ENCODE results near the gene SART3.

GRCh38 chr12:108519558-108519957, 41.4 kb downstream of the SART3 start:
- no peak for TF ChIP-seq POLR2A (IDR thresholded peaks at IDR 0.05)
- no peak for TF ChIP-seq CTCF (IDR thresholded peaks at IDR 0.05 in 8 of 11, conservative IDR thresholded peaks at IDR 0.05 in 3 of 11)
- no peak for TF ChIP-seq POLR2AphosphoS5 (IDR thresholded peaks at IDR 0.05)
